Measurements from ENCODE around the gene LIX1. TPM values are rescaled to one million over a fixed set of nuclear protein-coding genes. Genes with fewer than 3 reads are reported as not detected.
A peak's percentile ranks its signal among the peaks of the same experiment; 100 is the strongest.
"Not testable (repeated sequence)": the region's sequence is repeated elsewhere in the genome, so short reads cannot be mapped to it uniquely, and the experiment has no call there.

The LIX1 gene
- total RNA-seq, 2 donors from 2014 or later: not detected

DNA sequence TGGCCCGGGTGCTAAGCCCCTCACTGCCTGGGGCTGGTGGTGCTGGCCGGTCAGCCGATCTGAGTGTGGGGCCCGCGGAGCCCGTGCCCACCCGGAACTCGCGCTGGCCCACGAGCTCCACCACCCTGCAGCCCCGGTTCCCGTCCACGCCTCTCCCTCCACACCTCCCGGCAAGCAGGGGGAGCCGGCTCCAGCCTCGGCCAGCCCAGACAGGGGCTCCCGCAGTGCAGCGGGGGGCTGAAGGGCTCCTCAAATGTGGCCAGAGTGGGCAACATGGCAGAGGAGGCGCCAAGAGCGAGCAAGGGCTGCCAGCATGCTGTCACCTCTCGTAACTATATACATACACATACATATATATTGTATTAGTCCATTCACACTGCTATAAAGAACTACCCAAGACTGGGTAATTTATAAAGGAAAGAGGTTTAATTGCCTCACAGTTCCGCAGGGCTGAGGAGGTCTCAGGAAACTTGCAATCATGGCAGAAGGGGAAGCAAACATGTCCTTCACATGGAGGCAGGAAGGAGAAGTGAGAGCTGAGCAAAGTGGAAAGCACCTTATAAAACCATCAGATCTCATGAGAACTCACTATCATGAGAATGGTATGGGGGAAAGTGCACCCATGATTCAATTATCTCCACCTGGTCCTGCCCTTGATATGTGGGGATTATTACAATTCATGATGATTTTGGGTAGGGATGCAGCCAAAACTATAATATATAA is 56.8 kb downstream of the LIX1 start:
- peak; percentile 76 for DNase-seq (ENCODE audit: low spot score)
- intact Hi-C loops (cut with DNase I): no loop called here

GRCh38 chr5:97084782-97085458 is 57.5 kb downstream of the LIX1 start:
- DNase-seq (ENCODE audit: low spot score): peak; percentile 80
- intact Hi-C loops (cut with DNase I): not testable (repeated sequence)

- no peak for DNase-seq (ENCODE audit: low spot score)
- intact Hi-C loops (cut with DNase I): no loop called here
These were observed 63.3 kb downstream of the LIX1 start for GRCh38 chr5:97078958-97079743.

DNA sequence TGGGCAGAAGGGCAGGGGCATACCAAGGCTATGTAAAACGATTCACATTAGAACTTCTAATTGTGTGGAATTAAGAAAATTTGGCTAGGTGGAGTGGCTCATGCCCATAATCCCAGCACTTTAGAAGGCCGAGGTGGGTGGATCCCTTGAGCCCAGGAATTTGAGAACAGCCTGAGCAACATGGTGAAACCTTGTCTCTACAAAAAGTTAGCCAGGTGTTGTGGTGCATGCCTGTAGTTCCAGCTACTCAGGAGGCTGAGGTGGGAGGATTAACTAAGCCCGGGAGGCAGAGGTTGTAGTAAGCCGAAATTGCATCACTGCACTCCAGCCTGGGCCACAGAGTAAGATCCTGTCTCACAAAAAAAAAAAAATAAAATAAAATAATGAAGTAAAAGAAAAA is 65.2 kb downstream of the LIX1 start:
- no peak for DNase-seq (ENCODE audit: low spot score)
- intact Hi-C loops (cut with DNase I): no loop called here

DNA sequence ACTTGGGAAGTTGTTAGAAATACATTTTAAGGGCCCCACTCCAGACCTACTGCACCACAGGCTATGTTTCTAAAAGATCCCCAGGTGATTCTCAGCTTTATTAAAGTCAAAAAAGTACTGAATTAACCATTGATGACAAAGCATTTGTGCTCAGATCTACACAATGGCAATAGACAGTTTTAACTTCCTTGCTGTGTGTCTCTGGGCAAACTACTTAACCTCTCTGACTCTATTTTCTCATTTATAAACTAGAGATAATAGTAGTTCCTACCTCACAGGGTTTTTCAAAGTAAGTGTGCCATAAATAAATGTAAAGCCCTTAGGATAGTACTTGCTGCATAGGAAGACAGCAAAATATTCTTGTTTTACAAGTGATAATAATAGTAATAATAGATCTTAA is 66.3 kb downstream of the LIX1 start:
- intact Hi-C loops (cut with DNase I): no loop called here
- DNase-seq (ENCODE audit: low spot score): no peak

DNA sequence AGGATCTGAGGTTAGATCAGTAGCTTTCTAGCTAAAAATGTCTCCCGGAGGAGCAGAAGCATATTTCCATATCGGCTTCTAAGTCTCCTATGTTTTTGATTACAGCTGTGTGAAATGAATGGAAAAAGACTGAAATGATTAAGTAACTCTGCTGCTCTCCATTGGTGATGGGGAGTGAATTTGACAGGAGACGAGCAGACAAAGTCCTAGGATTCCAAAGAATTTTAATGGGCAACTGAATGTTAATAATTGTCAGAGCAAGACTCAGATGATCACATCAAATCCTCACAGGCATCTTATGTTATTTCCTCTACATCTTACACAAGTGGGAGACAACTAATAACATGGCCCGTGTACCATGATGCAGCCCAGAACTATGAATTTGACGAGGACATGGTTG is 66.8 kb downstream of the LIX1 start:
- intact Hi-C loops (cut with DNase I): no loop called here
- DNase-seq (ENCODE audit: low spot score): no peak

GRCh38 chr5:97074859-97075489 is 67.4 kb downstream of the LIX1 start:
- intact Hi-C loops (cut with DNase I): no loop called here
- no peak for DNase-seq (ENCODE audit: low spot score)

DNA sequence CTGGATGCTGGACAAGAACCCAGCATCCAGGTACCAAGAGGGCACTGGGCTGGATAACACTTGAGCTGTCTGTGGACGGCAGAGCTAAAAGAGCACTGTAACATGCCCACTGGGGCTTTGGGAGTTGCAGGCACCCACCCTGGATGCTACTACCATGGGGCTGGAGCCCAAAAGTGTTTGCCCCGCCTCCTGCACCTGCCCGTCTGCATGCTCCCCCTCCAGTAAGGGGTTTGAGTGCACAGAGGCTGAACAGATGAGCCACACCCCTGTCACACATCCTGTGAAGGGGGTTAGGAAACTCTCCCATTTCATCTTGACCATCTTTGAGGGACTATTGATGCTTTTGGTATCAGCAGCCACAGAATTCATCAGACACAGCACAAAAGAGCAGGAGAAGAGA is 69.0 kb downstream of the LIX1 start:
- intact Hi-C loops (cut with DNase I): no loop called here
- DNase-seq (ENCODE audit: low spot score): no peak

DNA sequence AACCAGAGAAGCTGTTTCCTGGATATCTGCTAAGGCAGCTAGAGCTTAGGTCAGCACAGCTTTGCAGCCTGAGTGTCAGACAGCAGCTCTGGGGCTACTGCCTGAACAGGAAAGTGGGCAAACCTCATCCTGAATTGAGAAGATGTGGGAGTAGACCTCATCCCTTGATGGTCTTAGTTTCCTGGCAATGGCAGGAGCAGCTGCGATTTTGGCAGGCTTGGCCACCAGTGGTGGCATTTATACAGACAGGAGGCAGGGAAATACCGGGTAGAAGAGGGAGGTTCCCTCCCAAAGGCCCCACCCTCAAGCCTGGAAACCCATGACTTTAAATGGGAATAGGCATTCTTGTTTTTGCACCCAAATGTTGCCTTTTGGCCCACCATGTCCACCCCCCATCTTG is 69.7 kb downstream of the LIX1 start:
- intact Hi-C loops (cut with DNase I): no loop called here

GRCh38 chr5:97071993-97072392 is 70.4 kb downstream of the LIX1 start:
- intact Hi-C loops (cut with DNase I): no loop called here
- DNase-seq (ENCODE audit: low spot score): no peak

More for the DNA sequence above, 69.7 kb downstream of the LIX1 start:
- DNase-seq (ENCODE audit: low spot score): no peak

DNA sequence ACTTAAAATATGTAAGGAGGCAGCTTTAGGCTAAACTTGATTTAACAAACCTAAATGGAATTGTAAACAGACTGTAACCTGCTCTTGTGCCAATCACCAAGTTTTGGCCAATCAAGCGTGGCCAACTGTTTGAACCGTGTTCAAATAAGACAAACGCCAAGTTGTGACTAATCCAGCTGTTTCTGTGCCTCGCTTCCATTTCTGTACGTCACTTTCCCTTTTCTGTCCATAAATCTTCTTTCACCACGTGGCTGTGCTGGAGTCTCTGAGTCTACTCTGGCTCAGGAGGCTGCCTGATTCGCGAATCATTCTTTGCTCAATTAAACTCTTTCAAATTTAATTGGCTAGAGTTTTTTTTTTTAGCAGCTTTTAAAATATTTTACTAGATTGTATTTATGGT is 71.3 kb downstream of the LIX1 start:
- intact Hi-C loops (cut with DNase I): no loop called here
- DNase-seq (ENCODE audit: low spot score): no peak

DNA sequence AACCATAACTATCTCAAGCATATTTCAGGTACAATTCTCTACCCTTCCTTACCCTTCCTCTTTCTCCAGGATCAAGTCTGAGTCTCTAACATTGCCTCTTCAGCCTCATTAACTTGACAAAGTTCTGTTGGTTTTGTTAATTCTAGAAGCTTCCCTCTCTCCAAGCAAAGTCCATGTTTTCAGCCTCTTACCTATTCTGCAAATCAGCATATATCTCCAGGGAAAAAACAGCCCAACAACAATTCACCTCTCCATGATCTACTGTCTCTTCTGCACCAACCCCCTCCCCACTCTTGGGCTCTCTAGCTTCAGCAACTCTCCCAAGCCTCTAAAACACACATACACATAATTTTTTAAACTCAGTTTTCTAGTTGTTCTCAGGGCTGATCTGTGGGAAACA is 72.2 kb downstream of the LIX1 start:
- intact Hi-C loops (cut with DNase I): no loop called here
- no peak for DNase-seq (ENCODE audit: low spot score)

GRCh38 chr5:97067296-97067850 is 75.0 kb downstream of the LIX1 start:
- DNase-seq (ENCODE audit: low spot score): no peak
- intact Hi-C loops (cut with DNase I): no loop called here

DNA sequence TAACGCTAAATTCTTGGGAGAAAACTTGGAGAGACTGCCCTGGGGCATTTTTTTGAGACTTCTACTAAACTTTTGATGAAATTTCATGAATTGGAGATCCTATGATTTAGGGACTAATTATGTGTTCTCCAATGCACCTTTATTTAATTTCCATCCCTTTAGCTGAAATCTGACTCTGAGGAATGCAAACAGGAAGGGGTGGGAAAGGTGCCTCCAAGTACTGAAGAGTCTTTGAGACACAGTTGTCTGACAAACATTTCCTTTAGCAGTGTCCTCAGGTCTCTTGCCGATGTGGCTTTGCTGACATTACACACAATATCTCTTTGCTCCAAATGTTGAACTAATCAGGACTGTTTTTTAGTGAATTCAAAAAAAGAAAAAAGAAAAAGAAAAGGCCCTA is 76.9 kb downstream of the LIX1 start:
- intact Hi-C loops (cut with DNase I): no loop called here
- no peak for DNase-seq (ENCODE audit: low spot score)

DNA sequence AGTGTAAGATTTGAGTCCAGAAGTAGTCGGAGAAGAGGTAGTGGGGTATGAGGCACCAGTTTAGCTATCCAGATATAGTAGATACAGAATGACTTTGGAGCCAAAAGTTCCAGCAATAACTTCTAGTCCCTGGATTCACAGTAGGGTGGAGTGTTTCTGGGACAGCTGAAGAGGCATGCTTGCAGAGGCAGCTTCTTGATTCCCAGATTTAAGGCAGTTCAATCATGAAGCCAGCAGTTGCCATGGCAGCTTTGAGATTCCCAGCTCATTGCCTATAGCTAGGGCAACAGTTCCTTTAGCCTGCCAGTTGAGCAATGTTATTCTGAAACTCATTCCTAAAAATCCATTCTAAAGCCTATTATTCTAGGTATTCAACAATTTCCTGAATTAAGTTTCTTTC is 79.2 kb downstream of the LIX1 start:
- intact Hi-C loops (cut with DNase I): loop anchor here in 1 of 2 donors (1.0 kb wide), 1 partner anchor 39 kb away; no protein-coding TSS in a partner anchor
- DNase-seq (ENCODE audit: low spot score): no peak

GRCh38 chr5:97062046-97062445 is 80.4 kb downstream of the LIX1 start:
- no peak for DNase-seq (ENCODE audit: low spot score)

GRCh38 chr5:97056263-97056662 is 86.1 kb downstream of the LIX1 start:
- no peak for DNase-seq (ENCODE audit: low spot score)
- intact Hi-C loops (cut with DNase I): no loop called here

More at GRCh38 chr5:97062046-97062445, 80.4 kb downstream of the LIX1 start:
- intact Hi-C loops (cut with DNase I): no loop called here

DNA sequence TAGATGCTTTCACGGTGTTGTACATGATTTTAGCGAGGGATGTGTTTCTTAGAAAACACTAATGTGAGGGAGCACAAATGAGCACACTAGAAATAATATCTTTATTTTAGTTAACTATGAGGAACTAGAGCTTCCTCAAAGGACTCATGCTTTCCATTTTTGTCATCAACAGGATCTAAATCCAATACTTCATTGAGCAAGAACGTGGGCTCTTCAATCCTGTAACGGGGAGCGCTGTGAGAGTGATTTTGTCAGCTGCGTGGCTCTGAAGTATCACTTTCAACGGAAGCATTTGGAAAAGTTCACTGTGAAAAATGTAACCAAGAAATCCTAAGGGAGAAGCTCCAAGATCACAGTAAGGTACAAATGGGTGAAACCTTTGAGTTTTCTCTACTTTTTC is 93.2 kb downstream of the LIX1 start:
- intact Hi-C loops (cut with DNase I): no loop called here
- DNase-seq (ENCODE audit: low spot score): no peak

DNA sequence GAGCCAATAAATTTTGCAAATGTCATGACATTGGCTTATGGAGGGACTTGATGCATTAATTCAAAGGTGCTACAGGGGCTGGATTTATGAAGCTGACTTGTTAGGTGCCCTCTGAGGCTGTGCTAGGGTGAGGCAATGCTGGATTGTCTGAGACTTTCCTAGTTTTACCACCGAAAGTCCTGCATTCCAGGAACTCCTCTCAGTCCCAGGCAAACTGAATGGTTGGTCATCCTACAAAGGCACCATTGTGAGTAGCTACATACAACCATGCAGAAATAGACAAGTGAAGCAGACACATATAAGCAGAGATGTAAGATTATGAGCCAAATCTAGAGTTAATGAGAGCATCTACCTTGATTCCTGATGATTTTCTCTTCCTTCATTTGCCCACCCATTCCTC is 95.3 kb downstream of the LIX1 start:
- DNase-seq (ENCODE audit: low spot score): no peak
- intact Hi-C loops (cut with DNase I): no loop called here
